Measurements from ENCODE around the gene DNAI2. TPM values are rescaled to one million over a fixed set of nuclear protein-coding genes. Genes with fewer than 3 reads are reported as not detected.

The DNAI2 gene
- total RNA-seq, 1 experiment from 2014 or later, result 0.26 TPM

- H3K4me1 Mint-ChIP-seq, result peaks cover 32% of the 10 kb centered on the region
- ATAC-seq (no peak), DNase-seq (ENCODE audit: low spot score) (no peak)
- ChIA-PET CTCF (interaction anchor here (1.1 to 2.7 kb wide), 4 partner anchors 12 to 72 kb away, joined by 4 to 17 read pairs (median 6); no protein-coding TSS in a partner anchor), POLR2A (interaction anchor here (0.5 kb wide), 1 partner anchor 9 kb away, joined by 3 read pairs; no protein-coding TSS in a partner anchor)
- H3K27me3 Mint-ChIP-seq (ENCODE audit: low read depth), result peaks cover 43% of the 10 kb centered on the region
- H3K9me3 Mint-ChIP-seq, result peaks cover 7% of the 10 kb centered on the region
- H3K36me3 Mint-ChIP-seq, result no peaks in the 10 kb centered on the region
- H3K4me3 Mint-ChIP-seq, result no peak overlapping the region
- H3K27ac Mint-ChIP-seq, result no peak overlapping the region
- TF ChIP-seq RORB (CRISPR knock-in tag; IDR thresholded peaks at IDR 0.05) (no peak), AFF4 (CRISPR knock-in tag; IDR thresholded peaks at IDR 0.05; ENCODE audit: borderline replicate concordance) (no peak), ZNF396 (CRISPR knock-in tag; IDR thresholded peaks at IDR 0.05; ENCODE audit: borderline replicate concordance) (no peak), CDX4 (CRISPR knock-in tag; IDR thresholded peaks at IDR 0.05; ENCODE audit: borderline replicate concordance) (no peak), NFATC4 (CRISPR knock-in tag; IDR thresholded peaks at IDR 0.05) (no peak), HMGXB4 (CRISPR knock-in tag; IDR thresholded peaks at IDR 0.05) (no peak), SMAD4 (CRISPR knock-in tag; IDR thresholded peaks at IDR 0.05) (no peak), PRDM15 (CRISPR knock-in tag; IDR thresholded peaks at IDR 0.05) (no peak), PREB (CRISPR knock-in tag; IDR thresholded peaks at IDR 0.05; ENCODE audit: borderline replicate concordance) (no peak), CREM (CRISPR knock-in tag; IDR thresholded peaks at IDR 0.05) (no peak), NR3C1 (CRISPR knock-in tag; conservative IDR thresholded peaks at IDR 0.05; ENCODE audit: low read depth) (no peak), ZNF263 (CRISPR knock-in tag; IDR thresholded peaks at IDR 0.05; ENCODE audit: low read depth) (no peak)
- TF ChIP-seq, protein P1, sequence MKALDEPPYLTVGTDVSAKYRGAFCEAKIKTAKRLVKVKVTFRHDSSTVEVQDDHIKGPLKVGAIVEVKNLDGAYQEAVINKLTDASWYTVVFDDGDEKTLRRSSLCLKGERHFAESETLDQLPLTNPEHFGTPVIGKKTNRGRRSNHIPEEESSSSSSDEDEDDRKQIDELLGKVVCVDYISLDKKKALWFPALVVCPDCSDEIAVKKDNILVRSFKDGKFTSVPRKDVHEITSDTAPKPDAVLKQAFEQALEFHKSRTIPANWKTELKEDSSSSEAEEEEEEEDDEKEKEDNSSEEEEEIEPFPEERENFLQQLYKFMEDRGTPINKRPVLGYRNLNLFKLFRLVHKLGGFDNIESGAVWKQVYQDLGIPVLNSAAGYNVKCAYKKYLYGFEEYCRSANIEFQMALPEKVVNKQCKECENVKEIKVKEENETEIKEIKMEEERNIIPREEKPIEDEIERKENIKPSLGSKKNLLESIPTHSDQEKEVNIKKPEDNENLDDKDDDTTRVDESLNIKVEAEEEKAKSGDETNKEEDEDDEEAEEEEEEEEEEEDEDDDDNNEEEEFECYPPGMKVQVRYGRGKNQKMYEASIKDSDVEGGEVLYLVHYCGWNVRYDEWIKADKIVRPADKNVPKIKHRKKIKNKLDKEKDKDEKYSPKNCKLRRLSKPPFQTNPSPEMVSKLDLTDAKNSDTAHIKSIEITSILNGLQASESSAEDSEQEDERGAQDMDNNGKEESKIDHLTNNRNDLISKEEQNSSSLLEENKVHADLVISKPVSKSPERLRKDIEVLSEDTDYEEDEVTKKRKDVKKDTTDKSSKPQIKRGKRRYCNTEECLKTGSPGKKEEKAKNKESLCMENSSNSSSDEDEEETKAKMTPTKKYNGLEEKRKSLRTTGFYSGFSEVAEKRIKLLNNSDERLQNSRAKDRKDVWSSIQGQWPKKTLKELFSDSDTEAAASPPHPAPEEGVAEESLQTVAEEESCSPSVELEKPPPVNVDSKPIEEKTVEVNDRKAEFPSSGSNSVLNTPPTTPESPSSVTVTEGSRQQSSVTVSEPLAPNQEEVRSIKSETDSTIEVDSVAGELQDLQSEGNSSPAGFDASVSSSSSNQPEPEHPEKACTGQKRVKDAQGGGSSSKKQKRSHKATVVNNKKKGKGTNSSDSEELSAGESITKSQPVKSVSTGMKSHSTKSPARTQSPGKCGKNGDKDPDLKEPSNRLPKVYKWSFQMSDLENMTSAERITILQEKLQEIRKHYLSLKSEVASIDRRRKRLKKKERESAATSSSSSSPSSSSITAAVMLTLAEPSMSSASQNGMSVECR (CRISPR knock-in tag; IDR thresholded peaks at IDR 0.05; ENCODE audit: borderline replicate concordance), result no peak
- TF ChIP-seq, protein P2, sequence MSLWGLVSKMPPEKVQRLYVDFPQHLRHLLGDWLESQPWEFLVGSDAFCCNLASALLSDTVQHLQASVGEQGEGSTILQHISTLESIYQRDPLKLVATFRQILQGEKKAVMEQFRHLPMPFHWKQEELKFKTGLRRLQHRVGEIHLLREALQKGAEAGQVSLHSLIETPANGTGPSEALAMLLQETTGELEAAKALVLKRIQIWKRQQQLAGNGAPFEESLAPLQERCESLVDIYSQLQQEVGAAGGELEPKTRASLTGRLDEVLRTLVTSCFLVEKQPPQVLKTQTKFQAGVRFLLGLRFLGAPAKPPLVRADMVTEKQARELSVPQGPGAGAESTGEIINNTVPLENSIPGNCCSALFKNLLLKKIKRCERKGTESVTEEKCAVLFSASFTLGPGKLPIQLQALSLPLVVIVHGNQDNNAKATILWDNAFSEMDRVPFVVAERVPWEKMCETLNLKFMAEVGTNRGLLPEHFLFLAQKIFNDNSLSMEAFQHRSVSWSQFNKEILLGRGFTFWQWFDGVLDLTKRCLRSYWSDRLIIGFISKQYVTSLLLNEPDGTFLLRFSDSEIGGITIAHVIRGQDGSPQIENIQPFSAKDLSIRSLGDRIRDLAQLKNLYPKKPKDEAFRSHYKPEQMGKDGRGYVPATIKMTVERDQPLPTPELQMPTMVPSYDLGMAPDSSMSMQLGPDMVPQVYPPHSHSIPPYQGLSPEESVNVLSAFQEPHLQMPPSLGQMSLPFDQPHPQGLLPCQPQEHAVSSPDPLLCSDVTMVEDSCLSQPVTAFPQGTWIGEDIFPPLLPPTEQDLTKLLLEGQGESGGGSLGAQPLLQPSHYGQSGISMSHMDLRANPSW (CRISPR knock-in tag; conservative IDR thresholded peaks at IDR 0.05; ENCODE audit: low read depth), result no peak
These were observed 2.0 kb upstream of the DNAI2 start for GRCh38 chr17:74271901-74272561.

Data from WTC11 (cell line).